ENCODE data around the gene TTC1.

Gene TTC1

DNA sequence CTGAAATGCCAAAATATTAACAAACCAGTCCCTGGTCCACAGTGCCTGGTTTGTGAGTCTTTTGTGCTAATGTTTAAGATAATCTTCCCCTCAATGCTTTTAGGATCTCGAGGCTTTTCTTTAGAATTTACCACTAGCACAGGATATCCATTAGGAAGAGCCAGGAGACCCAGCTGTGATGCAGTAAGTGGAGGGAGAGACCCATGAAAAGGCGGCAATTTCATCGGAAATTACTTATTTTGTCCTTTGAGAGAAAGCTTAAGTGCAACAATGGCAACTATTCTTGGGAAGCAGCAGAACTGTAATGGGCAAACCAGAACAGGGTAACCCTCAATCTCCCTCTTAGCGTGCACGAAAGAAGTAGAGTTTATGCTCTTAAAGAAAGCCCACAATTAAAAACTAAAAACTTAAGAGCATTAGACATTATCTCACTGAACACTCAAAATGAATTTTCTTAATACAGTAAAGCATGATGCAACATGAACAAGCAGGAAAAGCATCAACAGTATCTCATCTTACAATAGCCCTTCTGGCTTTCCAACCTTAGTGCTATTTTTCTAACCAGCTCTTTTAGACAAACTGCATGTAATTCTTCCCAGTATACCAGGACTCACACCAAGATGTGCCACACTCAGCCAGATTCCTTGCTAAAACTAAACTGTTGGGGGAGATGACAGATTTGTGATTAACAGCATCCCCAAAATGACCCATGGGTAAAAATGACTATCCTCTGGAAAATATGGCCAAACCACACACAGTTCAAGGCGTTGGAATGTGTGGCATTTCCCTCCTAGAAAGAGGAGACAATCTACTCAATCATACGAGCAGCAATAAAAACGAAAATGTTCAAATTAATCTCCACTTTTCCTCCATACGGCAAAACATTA is 73.9 kb downstream of the TTC1 start:
- in situ Hi-C loops (cut with MboI; ENCODE audit: low sequenced_read_pairs): no loop called here

DNA sequence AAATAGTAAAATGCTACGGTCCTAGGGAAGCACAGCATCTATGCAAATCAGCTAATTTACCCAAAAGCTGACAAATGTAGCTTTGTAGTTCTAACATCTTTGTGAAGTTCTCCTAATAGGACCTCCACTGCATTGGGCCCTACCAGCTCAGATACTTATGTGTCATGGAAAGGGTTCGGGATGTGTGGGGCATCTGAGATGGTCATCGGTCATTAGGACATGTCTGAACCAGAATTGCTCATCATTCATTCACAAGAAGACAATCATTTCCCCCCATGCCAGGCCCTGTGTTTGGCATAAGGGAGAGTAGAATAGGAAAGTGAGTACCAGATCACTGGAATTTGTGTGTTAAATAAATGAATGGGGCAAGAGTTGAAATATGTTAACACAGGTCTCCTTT is 74.6 kb downstream of the TTC1 start:
- in situ Hi-C loops (cut with MboI; ENCODE audit: low sequenced_read_pairs): no loop called here

DNA sequence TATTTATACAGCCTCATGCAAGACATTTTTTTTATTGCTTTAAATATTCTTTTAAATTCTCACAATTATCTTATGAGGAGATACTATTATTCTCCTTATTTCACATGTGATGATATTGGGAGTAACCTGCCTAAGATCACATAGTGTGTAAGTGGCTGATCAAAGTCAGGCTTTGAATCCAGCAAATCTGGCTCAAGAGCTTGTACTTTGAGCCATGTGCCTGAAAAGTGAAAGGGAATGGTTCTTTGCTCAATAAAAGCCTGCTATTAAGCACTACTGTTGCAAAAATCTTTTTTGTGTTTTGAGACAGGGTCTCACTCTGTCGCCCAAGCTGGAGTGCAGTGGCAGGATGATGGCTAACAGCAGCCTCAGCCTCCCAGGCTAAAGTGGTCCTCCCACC is 75.2 kb downstream of the TTC1 start:
- in situ Hi-C loops (cut with MboI; ENCODE audit: low sequenced_read_pairs): no loop called here

DNA sequence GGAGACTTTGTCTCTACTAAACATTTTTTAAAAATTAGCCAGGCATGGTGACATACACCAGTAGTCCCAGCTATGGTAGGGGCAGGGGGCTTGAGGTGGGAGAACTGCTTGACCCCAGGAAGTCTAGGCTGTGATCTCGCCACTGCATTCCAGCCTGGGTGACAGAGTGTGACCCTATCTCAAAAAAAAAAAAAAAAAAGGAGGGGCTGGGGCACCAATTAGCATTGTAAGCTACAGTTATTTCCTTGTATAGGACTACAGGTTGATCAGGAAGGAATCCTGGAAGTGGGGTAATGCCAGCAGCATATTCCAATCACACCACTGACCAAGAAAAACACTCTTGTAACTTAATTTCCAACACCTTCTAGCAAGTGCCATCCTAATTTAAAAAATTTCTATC is 78.3 kb downstream of the TTC1 start:
- in situ Hi-C loops (cut with MboI; ENCODE audit: low sequenced_read_pairs): no loop called here

DNA sequence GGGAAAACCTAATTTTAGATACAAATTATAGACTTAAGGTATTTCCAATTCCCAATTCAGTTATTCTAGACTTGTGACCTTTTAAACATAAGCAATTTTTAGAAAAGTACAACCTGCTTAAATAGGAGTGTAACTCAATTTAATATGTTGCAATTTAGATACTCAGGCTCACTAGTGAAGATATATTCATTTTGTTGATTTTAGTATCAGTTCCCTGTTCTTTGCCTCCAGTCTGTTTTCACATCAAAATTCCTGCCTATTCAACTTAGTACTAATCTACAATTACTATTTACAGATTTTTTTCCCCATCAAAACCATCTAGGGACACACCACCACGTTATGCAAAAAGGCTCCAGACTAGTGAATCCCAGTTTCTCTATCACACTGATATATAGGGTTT is 79.9 kb downstream of the TTC1 start:
- in situ Hi-C loops (cut with MboI; ENCODE audit: low sequenced_read_pairs): no loop called here

DNA sequence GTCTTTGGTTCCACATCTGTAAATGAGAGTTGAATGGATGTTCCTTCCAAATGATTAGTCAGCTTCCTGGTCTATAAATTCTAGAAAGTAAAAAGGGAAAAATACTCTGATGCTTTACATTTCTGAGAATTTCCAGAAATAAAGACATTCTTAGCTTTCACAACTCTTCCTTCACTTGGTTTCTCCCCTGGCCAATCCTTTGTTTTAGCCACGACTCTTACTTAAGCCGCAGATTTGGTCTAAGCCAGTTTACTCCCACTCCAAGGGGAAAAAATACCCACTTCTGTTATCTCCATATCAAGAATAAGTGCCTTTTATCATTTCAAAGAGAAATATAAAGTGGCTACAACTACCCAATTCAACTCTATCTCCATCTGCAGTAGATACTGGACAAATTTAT is 80.6 kb downstream of the TTC1 start:
- in situ Hi-C loops (cut with MboI; ENCODE audit: low sequenced_read_pairs): no loop called here

DNA sequence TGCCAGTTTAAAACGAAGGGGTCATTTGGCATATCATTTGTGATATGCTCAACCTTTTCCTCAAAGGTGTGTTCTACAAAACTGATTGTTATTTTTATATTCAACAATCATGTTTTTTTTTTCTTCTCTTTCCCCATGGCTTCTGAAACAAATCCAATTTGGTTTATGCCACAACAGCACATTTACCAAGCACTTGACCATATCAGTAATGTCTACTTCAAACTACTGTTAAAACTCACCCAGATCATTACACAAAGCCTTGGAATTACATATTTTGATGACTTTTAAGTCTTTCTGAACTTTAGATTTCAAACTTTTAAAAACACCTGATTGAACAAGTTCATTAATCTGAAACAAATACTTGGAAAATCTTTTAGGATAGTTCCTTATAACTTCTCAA is 81.1 kb downstream of the TTC1 start:
- in situ Hi-C loops (cut with MboI; ENCODE audit: low sequenced_read_pairs): no loop called here

DNA sequence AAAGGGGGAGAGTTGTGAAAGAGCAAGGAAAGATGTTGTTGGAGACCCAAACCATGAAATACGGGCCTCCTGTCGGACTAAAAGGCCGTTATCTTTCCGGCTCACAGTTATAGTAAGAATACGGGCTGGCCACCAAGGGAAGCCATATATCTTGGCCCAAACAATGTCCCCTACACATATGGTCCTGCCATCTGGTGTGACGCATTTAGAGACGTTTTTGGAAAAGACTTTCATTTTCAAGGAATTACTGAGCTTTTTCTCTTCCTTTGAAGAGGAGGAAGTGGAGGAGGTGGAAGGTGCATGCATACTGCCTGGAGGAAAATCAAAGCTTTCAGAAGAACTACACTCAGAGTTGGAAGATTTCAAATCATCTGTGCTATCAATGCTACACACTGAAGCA is 83.6 kb downstream of the TTC1 start:
- in situ Hi-C loops (cut with MboI; ENCODE audit: low sequenced_read_pairs): no loop called here

DNA sequence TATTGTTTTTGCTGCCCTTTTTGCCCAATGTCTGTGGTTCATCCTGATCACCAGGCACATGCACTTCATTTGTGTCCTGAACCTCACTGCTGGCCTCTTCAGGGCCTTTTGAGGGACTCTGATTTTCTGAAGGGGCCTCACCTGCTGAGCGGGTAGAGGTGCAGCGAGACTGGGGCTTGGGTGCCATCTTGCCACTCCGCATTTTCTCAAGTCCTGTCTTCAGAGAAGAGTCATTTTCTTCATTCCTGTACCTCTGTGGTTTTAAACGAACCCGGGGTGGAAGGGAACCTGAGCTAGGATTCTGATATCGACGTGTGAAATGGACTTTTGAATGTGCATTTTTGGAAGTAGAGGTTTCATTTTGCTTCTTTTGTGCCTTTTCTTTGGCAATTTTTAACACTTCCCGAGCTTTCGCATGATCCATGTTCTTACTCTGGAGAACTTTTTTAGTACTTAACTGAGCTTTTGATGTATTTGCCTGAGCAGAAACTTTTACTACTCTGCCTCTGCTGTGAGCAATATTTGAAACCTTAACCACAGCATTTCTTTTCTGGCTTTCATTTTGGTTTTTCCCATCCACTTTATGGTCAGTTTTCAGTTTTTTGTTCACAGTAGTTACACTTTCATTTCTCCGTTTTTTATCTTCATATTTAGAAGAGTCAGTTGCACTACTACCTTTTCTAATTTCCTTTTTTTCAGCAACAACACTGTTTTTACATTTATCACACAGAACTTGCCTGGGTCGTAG is 84.2 kb downstream of the TTC1 start:
- in situ Hi-C loops (cut with MboI; ENCODE audit: low sequenced_read_pairs): no loop called here

DNA sequence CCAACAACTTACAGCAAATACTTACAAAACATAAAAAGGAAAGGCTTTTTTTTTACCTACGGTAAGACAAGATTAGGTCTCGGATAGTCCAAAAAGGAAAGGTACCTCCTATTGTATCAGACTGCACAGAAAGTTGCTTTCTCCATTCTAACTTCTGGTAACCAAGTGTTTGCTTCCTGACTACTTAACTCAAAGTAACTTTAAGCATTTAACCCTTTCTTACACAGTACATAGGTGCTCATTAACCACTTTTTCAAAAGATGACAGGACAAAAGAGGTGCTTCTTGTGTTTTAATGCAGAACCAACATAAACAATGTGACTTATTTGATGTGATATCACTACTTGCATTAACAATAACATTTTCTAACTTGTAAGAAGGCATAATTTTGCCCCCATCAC is 87.2 kb downstream of the TTC1 start:
- in situ Hi-C loops (cut with MboI; ENCODE audit: low sequenced_read_pairs): no loop called here

DNA sequence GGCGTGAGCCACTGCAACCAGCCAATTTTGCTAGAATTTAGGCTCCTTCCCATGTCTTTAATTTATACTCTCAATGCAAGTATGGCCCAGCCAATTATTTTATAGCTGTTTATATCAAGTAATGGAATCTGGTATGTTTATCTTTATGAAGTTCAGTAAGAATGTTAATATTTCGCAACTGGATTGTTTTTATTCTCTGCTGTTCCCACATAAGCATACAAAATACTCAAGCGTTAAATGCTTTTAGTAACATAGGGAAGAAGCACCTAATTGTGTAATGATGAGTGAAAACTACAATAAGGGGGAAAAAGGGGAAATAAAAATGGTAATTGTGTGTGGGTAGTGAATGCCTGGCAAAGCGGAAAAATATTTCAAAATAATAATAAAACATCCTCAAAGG is 89.1 kb downstream of the TTC1 start:
- in situ Hi-C loops (cut with MboI; ENCODE audit: low sequenced_read_pairs): no loop called here

DNA sequence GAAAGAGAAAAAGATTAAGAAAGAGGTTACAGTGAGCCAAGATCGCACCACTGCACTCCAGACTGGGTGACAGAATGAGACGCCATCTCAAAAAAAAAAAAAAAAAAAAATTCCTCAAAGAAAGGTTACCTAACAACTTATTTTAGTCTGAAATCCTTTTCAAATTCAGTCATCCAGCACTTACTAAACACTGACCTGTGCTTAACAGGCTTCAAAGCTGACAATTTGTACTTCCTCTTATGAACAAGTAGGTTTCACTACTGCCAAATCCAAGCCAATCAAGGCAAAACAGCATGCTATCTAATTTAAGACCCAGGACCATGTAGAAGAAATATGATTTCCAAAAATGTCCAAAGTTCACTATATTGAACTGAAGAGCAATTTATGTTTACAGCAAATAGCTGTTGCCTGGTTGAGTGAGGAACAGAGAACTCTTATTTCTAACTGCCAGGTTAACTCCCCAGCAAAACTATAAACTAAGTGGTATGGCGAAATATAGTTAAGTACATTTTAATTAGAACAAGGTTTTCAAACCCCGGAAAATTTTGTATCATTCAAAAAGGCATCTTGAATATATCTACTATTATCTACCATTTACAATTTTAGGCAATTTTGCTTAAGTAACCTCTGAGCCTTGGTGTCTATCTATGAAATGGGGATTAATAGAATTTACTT is 96.9 kb downstream of the TTC1 start:
- in situ Hi-C loops (cut with MboI; ENCODE audit: low sequenced_read_pairs): no loop called here

DNA sequence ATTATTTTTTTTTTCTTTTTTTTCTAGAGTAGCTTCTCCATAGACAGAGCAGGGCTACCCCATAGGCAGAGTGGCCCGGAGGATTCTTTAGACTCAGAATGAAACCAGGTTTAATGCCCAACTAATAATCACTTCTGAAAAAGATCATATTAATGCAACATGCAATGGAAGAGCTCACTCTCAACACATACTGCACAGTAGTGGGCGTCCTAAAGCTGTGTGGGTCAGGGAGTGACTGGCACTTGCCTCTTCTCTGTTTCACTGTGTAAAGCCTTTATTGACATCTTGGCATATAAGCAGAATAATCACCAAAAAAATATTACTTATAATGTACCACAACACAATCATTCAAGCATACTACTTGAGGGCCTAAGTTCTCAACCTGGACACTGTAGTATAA is 99.2 kb downstream of the TTC1 start:
- in situ Hi-C loops (cut with MboI; ENCODE audit: low sequenced_read_pairs): no loop called here

Measured in hTERT RPE-1 (cell line).